GM12878 (cell line): ENCODE data around the gene PFKP. TPM values are rescaled to one million over a fixed set of nuclear protein-coding genes. Genes with fewer than 3 reads are reported as not detected.

Experiments used
- ATAC-seq: fragments of 200-7000 bp; cut with Tn5 transposase; 3 replicates; pipeline ENCODE4 v1.9.1; 2020; ENCODE audit warnings: mild to moderate bottlenecking, moderate library complexity
- BruUV-seq: library from RNA; stranded (reverse); fragments of 400-500 nt; replicated peaks from 2 replicates; lab custom pipeline; 2021; lab: Mats Ljungman, UMichigan
- CTCF ChIA-PET: fragments of 300-600 bp; sonication (Branson Sonifier 250); formaldehyde crosslinking; extraction: SDS; loops from one replicate; lab custom pipeline; 2021; ENCODE audit warnings: inconsistent platforms; lab: Yijun Ruan, JAX
- POLR2A ChIA-PET: fragments of 350-600 bp; formaldehyde crosslinking; extraction: SDS; loops from one replicate; lab custom pipeline; 2021; ENCODE audit warnings: inconsistent platforms; lab: Charles Lee
- RAD21 ChIA-PET: fragments of 300-600 bp; sonication (Branson Sonifier 250); formaldehyde crosslinking; loops from one replicate; lab custom pipeline; 2023; ENCODE audit warnings: antibody characterized with exemption; ENCODE audit not compliant: unreplicated experiment; lab: Charles Lee
- SMC1A ChIA-PET: fragments of 300-600 bp; sonication (Branson Sonifier 250); formaldehyde crosslinking; loops from one replicate; lab custom pipeline; 2023; ENCODE audit not compliant: unreplicated experiment, uncharacterized antibody; lab: Charles Lee
- DNase-seq: peaks from one replicate; pipeline ENCODE4 v3.0.0-alpha.2; 2011; ENCODE audit warnings: low read depth, low spot score
- FAIRE-seq: peaks from 3 replicates; lab custom pipeline; 2011; peaks lifted over from hg19 to GRCh38; lab: Jason Lieb, UNC
- H2AFZ ChIP-seq: 2 replicates; pipeline ENCODE4 v1.6.0; 2011; ENCODE audit warnings: low read depth, low read length, control low read depth; ENCODE audit not compliant: control insufficient read depth
- H3K27ac ChIP-seq: 2 replicates; pipeline ENCODE4 v1.5.1; 2011; ENCODE audit warnings: control low read depth; ENCODE audit not compliant: control insufficient read depth, insufficient read depth
- H3K27me3 ChIP-seq, 2 experiments: replicated peaks in 1 of 2; 2 replicates each; pipeline versions ENCODE4 v1.6.0 to v1.6.1; 2011; ENCODE audit warnings: low read length in 1 of 2; ENCODE audit not compliant: control insufficient read depth in 2 of 2, insufficient read depth in 2 of 2
- H3K36me3 ChIP-seq, 2 experiments: 2 replicates each; pipeline ENCODE4 v1.5.1; 2011; ENCODE audit warnings: low read length in 1 of 2; ENCODE audit not compliant: control insufficient read depth in 2 of 2, insufficient read depth in 2 of 2
- H3K4me1 ChIP-seq: 2 replicates; pipeline ENCODE4 v1.6.1; 2011; ENCODE audit warnings: mild to moderate bottlenecking, low read length, moderate library complexity, mixed read lengths; ENCODE audit not compliant: control insufficient read depth, insufficient read depth
- H3K4me2 ChIP-seq: 2 replicates; pipeline ENCODE4 v1.6.0; 2011; ENCODE audit warnings: control low read depth; ENCODE audit not compliant: control insufficient read depth, insufficient read depth
- H3K4me3 ChIP-seq: fragments of 200-600 bp; sonication (generic); 2 replicates; pipeline ENCODE4 v1.5.1; 2016
- H3K79me2 ChIP-seq: 2 replicates; pipeline ENCODE4 v1.6.0; 2011; ENCODE audit warnings: low read length; ENCODE audit not compliant: control insufficient read depth, insufficient read depth
- H3K9ac ChIP-seq: 2 replicates; pipeline ENCODE4 v1.8.0; 2011; ENCODE audit warnings: low read length, control low read depth, mixed read lengths; ENCODE audit not compliant: control insufficient read depth, insufficient read depth
- H3K9me3 ChIP-seq: replicated peaks from 3 replicates; pipeline ENCODE4 v1.5.1; 2011; ENCODE audit warnings: mild to moderate bottlenecking, low read length; ENCODE audit not compliant: control insufficient read depth, insufficient read depth
- H4K20me1 ChIP-seq: 2 replicates; pipeline ENCODE4 v1.6.0; 2011; ENCODE audit not compliant: control insufficient read depth, insufficient read depth
- ATF2 ChIP-seq: IDR thresholded peaks from 2 replicates; pipeline ENCODE4 v1.6.1; 2012; ENCODE audit warnings: low read length, inconsistent platforms
- FOXK2 ChIP-seq: fragments of 450-650 bp; IDR thresholded peaks from 2 replicates; pipeline ENCODE4 v1.6.1; 2017; ENCODE audit warnings: mild to moderate bottlenecking, moderate library complexity
- MTA3 ChIP-seq: IDR thresholded peaks from 2 replicates; pipeline ENCODE4 v1.6.1; 2012; ENCODE audit warnings: low read length, inconsistent platforms, borderline replicate concordance
- WGBS: methylation state at CpG from one replicate; pipeline ENCODE4 v1.1.6; 2016; ENCODE audit warnings: low lambda C conversion rate; ENCODE audit not compliant: insufficient replicate concordance, insufficient coverage; ENCODE audit errors: missing lambda C conversion rate; 5-methylcytosine and 5-hydroxymethylcytosine counted together
- in situ Hi-C: fragments of 300-500 bp; cut with MboI; formaldehyde crosslinking; loops from 9 replicates; pipeline ENCODE4 v1.14.3; 2018; ENCODE audit warnings: mixed read lengths
- intact Hi-C: fragments of 100-400 bp; cut with micrococcal nuclease; formaldehyde crosslinking; loops from one replicate; pipeline ENCODE4 v1.14.2; 2022; ENCODE audit not compliant: unreplicated experiment
- polyA plus RNA-seq, 11 experiments: library from polyadenylated mRNA; depleted of rRNA in 4 of 11; unstranded in 6 of 11; stranded (reverse) in 5 of 11; fragments of >200 nt; fragmentation: Nextera tagmentation in 4 of 11; fragmentation: Illumina TruSeq in 1 of 11; extraction: Ambion mirVana in 4 of 11; extraction: Trizol in 1 of 11; gene quantifications; 1 replicate in 1 of 11; 2 replicates in 10 of 11; pipeline versions ENCODE4 v1.2.1 to v1.2.3, GENCODE V29; 2011 to 2016; ENCODE audit warnings: inconsistent platforms in 2 of 11, missing spikeins in 2 of 11, low read depth in 1 of 11
- total RNA-seq, 4 experiments: library from RNA; depleted of rRNA in 3 of 4; stranded (reverse); fragments of >200 nt in 3 of 4; fragmentation: Illumina TruSeq in 1 of 4; extraction: Trizol in 1 of 4; gene quantifications; 2 replicates each; pipeline versions ENCODE4 v1.2.1 to v1.2.3, GENCODE V29; 2013 to 2021
- TF ChIP-seq, protein P1 (sequence below): IDR thresholded peaks from 2 replicates; pipeline ENCODE4 v1.6.1; 2011; ENCODE audit warnings: borderline replicate concordance, low read depth, mild to moderate bottlenecking, moderate library complexity, low read length; ENCODE audit not compliant: insufficient read depth, poor library complexity, severe bottlenecking

Gene PFKP
- total and polyA plus RNA-seq, 10 of the 15 experiments (the other 5 are each of a cell fraction or from before 2014, with no cell fraction given) = 27.0 to 145 (median 95.7) TPM

DNA sequence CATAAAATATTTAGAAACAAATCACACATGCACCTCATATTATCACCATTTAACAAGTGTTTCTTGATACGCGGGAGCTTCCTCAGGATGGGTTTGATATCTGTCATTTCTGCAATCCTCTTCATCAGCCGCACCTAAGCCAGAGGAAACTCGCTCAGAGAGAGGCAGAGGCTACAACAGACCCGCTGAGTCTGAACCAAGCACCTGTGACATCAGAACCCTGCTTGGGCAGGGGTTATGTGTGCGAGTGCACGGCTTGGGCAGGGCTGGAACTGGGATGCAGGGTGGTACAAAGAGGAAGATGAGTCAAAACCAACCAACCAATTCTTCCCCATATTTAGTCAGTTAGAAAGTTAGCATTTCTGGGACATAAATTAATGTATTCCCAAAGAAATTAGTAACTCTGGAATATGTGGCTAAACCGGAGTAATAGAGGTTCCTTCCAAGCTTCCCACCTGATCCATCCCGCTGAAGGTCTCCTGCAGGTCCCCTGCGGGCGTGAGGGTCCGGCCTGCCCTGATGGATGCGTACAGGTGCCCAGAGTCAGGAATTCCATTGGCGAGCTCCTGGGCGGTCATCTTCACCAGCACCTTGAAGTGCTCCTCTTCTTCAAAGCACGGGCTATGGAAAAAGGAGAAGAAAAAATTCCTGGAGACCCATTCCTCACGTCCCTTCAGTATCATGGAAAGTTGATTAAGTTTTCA lies 79.9 kb downstream of the PFKP start:
- Histone ChIP-seq H4K20me1 (no peaks in the 10 kb centered on the region), H2AFZ (no peak overlapping the region), H3K4me3 (no peak overlapping the region), H3K9ac (no peak overlapping the region), H3K4me2 (no peak overlapping the region), H3K36me3 (peaks cover 12 to 17% of the 10 kb centered on the region in 2 experiments), H3K4me1 (no peaks in the 10 kb centered on the region), H3K79me2 (no peaks in the 10 kb centered on the region), H3K27me3 (no peaks in the 10 kb centered on the region), H3K27ac (no peak overlapping the region), H3K9me3 (no peaks in the 10 kb centered on the region)
- no peak for ATAC-seq
- TF ChIP-seq MTA3 (no peak), ATF2 (no peak)
- DNase-seq = no peak
- POLR2A ChIA-PET = no interaction called here
- 95% methylated on average over 17 of the region's 17 CpGs for WGBS
- SMC1A ChIA-PET = no interaction called here
- in situ Hi-C loops (no loop called here), intact Hi-C loops (no loop called here)
- CTCF ChIA-PET = no interaction called here
- FAIRE-seq = no peak
- RAD21 ChIA-PET = no interaction called here
- BruUV-seq = no TSS peak

DNA sequence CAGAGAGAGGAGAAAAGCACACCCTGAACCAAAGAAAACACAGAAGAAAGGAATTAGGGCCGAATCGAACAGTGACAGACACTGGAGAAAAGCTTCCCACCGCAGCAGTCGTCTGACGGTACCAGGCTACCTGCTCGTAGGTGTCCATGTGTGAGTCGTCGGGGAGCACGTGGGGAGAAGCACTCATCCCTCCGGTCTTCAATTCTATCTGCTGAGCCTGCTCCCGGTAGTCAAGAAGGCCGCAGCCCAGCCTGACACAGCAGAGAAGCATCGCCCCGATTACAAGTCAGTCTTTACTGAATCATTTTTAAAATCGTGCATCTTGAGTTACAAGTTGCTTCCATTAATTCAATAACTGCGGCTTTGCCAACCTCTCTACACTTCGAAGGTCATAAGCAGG lies 80.7 kb downstream of the PFKP start:
- Histone ChIP-seq H3K4me2 (no peak overlapping the region), H3K27ac (no peak overlapping the region), H3K4me1 (no peaks in the 10 kb centered on the region), H3K9ac (no peak overlapping the region), H3K9me3 (no peaks in the 10 kb centered on the region), H3K79me2 (no peaks in the 10 kb centered on the region), H3K36me3 (peaks cover 12 to 17% of the 10 kb centered on the region in 2 experiments), H2AFZ (no peak overlapping the region), H3K4me3 (no peak overlapping the region), H4K20me1 (no peaks in the 10 kb centered on the region), H3K27me3 (no peaks in the 10 kb centered on the region)
- TF ChIP-seq FOXK2 = no peak
- TF ChIP-seq, protein P1, sequence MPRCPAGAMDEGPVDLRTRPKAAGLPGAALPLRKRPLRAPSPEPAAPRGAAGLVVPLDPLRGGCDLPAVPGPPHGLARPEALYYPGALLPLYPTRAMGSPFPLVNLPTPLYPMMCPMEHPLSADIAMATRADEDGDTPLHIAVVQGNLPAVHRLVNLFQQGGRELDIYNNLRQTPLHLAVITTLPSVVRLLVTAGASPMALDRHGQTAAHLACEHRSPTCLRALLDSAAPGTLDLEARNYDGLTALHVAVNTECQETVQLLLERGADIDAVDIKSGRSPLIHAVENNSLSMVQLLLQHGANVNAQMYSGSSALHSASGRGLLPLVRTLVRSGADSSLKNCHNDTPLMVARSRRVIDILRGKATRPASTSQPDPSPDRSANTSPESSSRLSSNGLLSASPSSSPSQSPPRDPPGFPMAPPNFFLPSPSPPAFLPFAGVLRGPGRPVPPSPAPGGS = no peak
- SMC1A ChIA-PET = no interaction called here
- no TSS peak for BruUV-seq
- FAIRE-seq (no peak), ATAC-seq (no peak), DNase-seq (no peak)
- CTCF ChIA-PET = no interaction called here
- in situ Hi-C loops (no loop called here), intact Hi-C loops (no loop called here)
- RAD21 ChIA-PET = no interaction called here
- POLR2A ChIA-PET = no interaction called here
- 90% methylated on average over 17 of the region's 17 CpGs for WGBS
